Right renal cortex interstitium (tissue), 3 donors: Measurements from ENCODE around the gene SHROOM1. TPM values are rescaled to one million over a fixed set of nuclear protein-coding genes. Genes with fewer than 3 reads are reported as not detected.

Source experiments
- DNase-seq, 3 donors: peaks; one replicate each; pipeline ENCODE4 v3.0.0-alpha.2; 2013; ENCODE audit warnings: low read depth in 3 of 3, low spot score in 2 of 3
- polyA plus RNA-seq, 3 donors: library from polyadenylated mRNA; unstranded; fragments of 120-200 nt; gene quantifications; one replicate each; pipeline ENCODE4 v1.2.1, GENCODE V29; 2013; ENCODE audit not compliant: insufficient read length in 3 of 3

SHROOM1 gene
- polyA plus RNA-seq, 3 donors: 10.8 to 19.7 (median 11.6) TPM

GRCh38 chr5:132825033-132825833 lies 5.2 kb downstream of the SHROOM1 start:
- DNase-seq: no peak

GRCh38 chr5:132824426-132824825 lies 6.0 kb downstream of the SHROOM1 start:
- no peak for DNase-seq

- DNase-seq: no peak
These were observed 6.9 kb downstream of the SHROOM1 start for GRCh38 chr5:132823481-132824050.

- DNase-seq: no peak
These were observed 7.6 kb downstream of the SHROOM1 start for GRCh38 chr5:132822650-132823480.

GRCh38 chr5:132821791-132822190 lies 8.7 kb downstream of the SHROOM1 start:
- no peak for DNase-seq

GRCh38 chr5:132821350-132821749 lies 9.1 kb downstream of the SHROOM1 start:
- no peak for DNase-seq

GRCh38 chr5:132820162-132820754 lies 10.2 kb downstream of the SHROOM1 start:
- peak; percentile 80 to 85 (median 82) for DNase-seq

- no peak for DNase-seq
These were observed 11.0 kb downstream of the SHROOM1 start for GRCh38 chr5:132819468-132819867.

- no peak for DNase-seq
These were observed 13.4 kb downstream of the SHROOM1 start for GRCh38 chr5:132817011-132817410.

- no peak for DNase-seq
These were observed 13.9 kb downstream of the SHROOM1 start for GRCh38 chr5:132816554-132816953.

GRCh38 chr5:132816083-132816482 lies 14.4 kb downstream of the SHROOM1 start:
- no peak for DNase-seq

GRCh38 chr5:132815454-132815853 lies 15.0 kb downstream of the SHROOM1 start:
- DNase-seq: no peak

GRCh38 chr5:132814503-132815294 lies 15.7 kb downstream of the SHROOM1 start:
- no peak for DNase-seq

GRCh38 chr5:132813599-132814502 lies 16.6 kb downstream of the SHROOM1 start:
- no peak for DNase-seq

GRCh38 chr5:132812781-132813598 lies 17.5 kb downstream of the SHROOM1 start, which contains the start of gene SOWAHA:
SOWAHA (plus strand) TSS chr5:132813302; CDS start chr5:132813622, 320 bp downstream.
- no peak for DNase-seq

GRCh38 chr5:132812123-132812765 lies 18.2 kb downstream of the SHROOM1 start:
- no peak for DNase-seq

- DNase-seq: no peak
These were observed 19.8 kb downstream of the SHROOM1 start for GRCh38 chr5:132810605-132811004.

GRCh38 chr5:132808866-132809265 lies 21.6 kb downstream of the SHROOM1 start:
- no peak for DNase-seq
